GM10248 (cell line): ENCODE data around the gene PAPPA2.

Experiments used
- CTCF ChIA-PET: fragments of 300-600 bp; sonication (Branson Sonifier 250); formaldehyde crosslinking; extraction: SDS; loops from one replicate; lab custom pipeline; 2021; ENCODE audit warnings: antibody characterized with exemption; lab: Yijun Ruan, JAX
- POLR2A ChIA-PET: fragments of 350-650 bp; sonication (Branson Sonifier 250); formaldehyde crosslinking; extraction: SDS; loops from one replicate; lab custom pipeline; 2020; ENCODE audit warnings: antibody characterized with exemption; lab: Yijun Ruan, JAX
- DNase-seq: peaks from one replicate; pipeline ENCODE4 v3.0.0; 2012; ENCODE audit errors: extremely low spot score
- TF ChIP-seq, protein P1 (sequence below): IDR thresholded peaks from 2 replicates; pipeline ENCODE4 v1.5.1; 2012; ENCODE audit warnings: mild to moderate bottlenecking, low read depth; ENCODE audit errors: extremely low read depth, missing control alignments, control extremely low read depth

PAPPA2 gene

DNA sequence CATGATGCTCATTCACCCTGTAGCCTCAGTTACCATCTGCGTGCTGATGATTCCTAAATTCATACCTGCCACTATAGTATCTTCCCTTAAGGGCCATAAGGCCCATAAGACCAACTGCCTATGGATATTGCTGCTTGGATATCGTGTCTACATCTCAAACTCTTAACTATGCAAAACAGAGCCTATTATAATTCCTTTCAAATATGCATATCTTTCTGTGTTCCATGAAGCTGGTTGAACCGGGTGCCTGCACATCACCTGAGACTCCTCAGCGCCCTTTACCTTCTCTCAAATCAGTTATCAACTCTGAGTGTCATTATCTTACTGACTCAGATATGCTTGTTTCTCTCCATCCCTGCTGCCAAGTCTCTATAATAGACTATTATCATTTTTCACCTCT, 311.2 kb downstream of the PAPPA2 start:
- CTCF ChIA-PET, result interaction anchor here (1.6 kb wide), 1 partner anchor 13 kb away, joined by 6 read pairs; no protein-coding TSS in a partner anchor
- TF ChIP-seq, protein P1, sequence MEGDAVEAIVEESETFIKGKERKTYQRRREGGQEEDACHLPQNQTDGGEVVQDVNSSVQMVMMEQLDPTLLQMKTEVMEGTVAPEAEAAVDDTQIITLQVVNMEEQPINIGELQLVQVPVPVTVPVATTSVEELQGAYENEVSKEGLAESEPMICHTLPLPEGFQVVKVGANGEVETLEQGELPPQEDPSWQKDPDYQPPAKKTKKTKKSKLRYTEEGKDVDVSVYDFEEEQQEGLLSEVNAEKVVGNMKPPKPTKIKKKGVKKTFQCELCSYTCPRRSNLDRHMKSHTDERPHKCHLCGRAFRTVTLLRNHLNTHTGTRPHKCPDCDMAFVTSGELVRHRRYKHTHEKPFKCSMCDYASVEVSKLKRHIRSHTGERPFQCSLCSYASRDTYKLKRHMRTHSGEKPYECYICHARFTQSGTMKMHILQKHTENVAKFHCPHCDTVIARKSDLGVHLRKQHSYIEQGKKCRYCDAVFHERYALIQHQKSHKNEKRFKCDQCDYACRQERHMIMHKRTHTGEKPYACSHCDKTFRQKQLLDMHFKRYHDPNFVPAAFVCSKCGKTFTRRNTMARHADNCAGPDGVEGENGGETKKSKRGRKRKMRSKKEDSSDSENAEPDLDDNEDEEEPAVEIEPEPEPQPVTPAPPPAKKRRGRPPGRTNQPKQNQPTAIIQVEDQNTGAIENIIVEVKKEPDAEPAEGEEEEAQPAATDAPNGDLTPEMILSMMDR, result no peak
- POLR2A ChIA-PET, result no interaction called here
- DNase-seq, result no peak

DNA sequence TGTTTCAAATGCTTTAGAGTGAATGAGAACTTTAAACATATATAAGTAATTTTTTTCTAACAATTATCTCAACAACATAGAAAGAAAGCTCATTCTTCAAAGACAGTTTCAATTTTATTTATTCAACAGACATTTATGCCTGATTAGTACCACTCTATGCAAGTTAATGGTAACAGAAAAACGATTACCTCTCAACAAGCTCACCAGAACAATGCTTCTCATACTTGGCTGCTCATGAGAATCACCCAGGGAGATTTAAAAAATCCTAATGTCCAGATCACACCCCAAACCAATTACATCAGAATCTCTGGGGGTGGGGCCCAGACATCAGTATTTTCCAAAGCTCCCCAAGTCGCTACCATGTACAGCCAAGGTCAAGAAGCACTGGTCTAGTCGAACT, 312.4 kb downstream of the PAPPA2 start:
- POLR2A ChIA-PET, result no interaction called here

DNA sequence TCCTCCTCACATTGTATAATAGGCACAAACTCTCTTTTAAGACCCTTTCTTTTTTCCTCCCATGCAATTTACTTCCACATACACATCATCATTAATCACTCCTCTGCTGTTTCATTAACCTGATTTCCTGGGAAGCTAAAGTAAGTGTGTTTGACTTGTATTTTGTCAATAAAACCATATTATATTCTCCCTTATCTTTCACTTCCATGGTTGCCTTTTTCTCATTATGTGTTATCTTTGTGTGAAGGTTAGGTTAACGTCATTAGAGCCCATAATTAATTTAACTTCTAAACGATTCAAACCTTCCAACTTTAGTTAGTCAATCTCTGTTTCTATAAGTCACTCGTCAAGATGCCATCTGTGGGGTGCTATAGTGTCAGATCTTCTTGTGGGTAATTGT, 313.0 kb downstream of the PAPPA2 start:
- ChIA-PET CTCF (interaction anchor here (1.1 to 1.6 kb wide), 2 partner anchors 14 to 21 kb away, joined by 4 to 6 read pairs; no protein-coding TSS in a partner anchor), POLR2A (no interaction called here)
- DNase-seq, result no peak
- TF ChIP-seq, protein P1, result no peak

More for the DNA sequence above, 312.4 kb downstream of the PAPPA2 start:
- CTCF ChIA-PET, result interaction anchor here (1.1 to 1.6 kb wide), 2 partner anchors 14 to 20 kb away, joined by 4 to 6 read pairs; no protein-coding TSS in a partner anchor
- TF ChIP-seq, protein P1, result no peak
- no peak for DNase-seq

DNA sequence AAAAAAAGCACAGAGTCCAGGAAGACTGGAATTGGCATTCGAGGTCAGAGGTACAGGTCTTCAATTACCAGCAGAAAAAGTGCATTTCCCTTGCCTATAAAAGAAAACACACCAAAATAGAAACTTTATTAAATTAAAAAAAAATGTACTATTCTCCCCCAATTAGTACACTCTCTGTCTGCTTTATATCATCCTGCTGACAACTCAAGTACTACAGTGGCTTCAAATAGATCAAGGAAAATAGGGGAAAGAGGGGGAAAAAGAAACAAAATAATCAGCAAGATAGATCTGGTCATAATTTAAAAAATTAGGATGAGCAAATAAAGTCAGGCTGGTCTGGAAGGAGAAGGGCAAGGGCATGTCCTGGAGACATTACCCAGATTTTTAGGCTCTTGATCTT, 315.1 kb downstream of the PAPPA2 start:
- no peak for DNase-seq
- ChIA-PET CTCF (interaction anchor here (1.0 to 1.6 kb wide), 3 partner anchors 9 to 18 kb away, joined by 3 to 4 read pairs (median 3); no protein-coding TSS in a partner anchor), POLR2A (no interaction called here)
- TF ChIP-seq, protein P1, result no peak

DNA sequence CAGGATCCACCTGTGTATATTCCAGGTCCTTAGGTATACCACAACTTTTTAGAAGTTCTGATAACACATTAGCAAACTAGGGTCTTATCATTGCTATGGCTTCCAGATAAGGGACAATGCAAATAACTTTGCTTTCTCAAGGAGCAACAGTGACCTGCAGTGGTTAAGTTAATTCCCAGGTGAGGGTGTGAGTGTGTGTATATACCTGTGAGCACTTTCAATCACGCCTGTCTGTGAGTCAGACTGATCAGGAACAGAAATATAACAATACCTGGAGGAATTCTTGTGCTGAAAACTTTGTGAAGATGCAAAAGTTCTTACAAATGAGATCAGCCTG, 317.0 kb downstream of the PAPPA2 start:
- DNase-seq, result no peak
- ChIA-PET CTCF (interaction anchor here (0.8 to 1.7 kb wide), 2 partner anchors 12 kb away, joined by 3 to 4 read pairs; no protein-coding TSS in a partner anchor), POLR2A (no interaction called here)
- TF ChIP-seq, protein P1, result no peak

DNA sequence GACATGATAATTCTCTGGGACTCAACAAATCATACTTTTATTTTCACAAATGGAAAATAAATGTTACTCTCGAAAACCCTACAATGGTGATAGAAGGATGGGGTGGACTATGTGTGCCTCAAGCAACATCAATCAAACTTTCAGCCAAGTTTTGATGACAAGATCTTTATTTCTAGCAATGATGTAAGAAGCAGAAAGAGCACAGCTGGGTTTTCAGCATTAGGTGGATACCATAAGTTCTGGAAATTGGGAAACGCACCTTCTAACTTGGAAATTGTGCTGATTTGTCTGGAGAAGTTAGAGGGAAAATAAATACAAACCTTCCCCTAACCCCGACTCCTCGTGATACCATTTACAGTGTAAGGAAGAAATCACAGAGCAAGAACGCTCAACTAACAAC, 320.3 kb downstream of the PAPPA2 start:
- TF ChIP-seq, protein P1, result no peak
- POLR2A ChIA-PET, result no interaction called here
- CTCF ChIA-PET, result no interaction called here
- DNase-seq, result no peak
